Smooth muscle cell (in vitro differentiated cells): ENCODE results near the gene RPTOR. TPM values are rescaled to one million over a fixed set of nuclear protein-coding genes. Genes with fewer than 3 reads are reported as not detected.
A peak's percentile ranks its signal among the peaks of the same experiment; 100 is the strongest.

ENCODE experiments used
- DNase-seq: peaks from one replicate; lab custom pipeline; 2025; ENCODE audit not compliant: unreplicated experiment; lab: John Stamatoyannopoulos, UW
- H2AFZ ChIP-seq: fragments of 200-600 bp; sonication (generic); 2 replicates; pipeline ENCODE4 v1.6.0; 2016; ENCODE audit warnings: antibody characterized with exemption, low read depth, mild to moderate bottlenecking
- H3F3A ChIP-seq: fragments of 200-600 bp; sonication (generic); 2 replicates; pipeline ENCODE4 v1.6.0; 2017; ENCODE audit warnings: antibody characterized with exemption, low read depth
- H3K27ac ChIP-seq: fragments of 200-600 bp; sonication (generic); 2 replicates; pipeline ENCODE4 v1.5.1; 2016; ENCODE audit warnings: low read depth, mild to moderate bottlenecking
- H3K27me3 ChIP-seq: fragments of 200-600 bp; sonication (generic); 2 replicates; pipeline ENCODE4 v1.6.1; 2016; ENCODE audit warnings: low read depth, mild to moderate bottlenecking
- H3K36me3 ChIP-seq: fragments of 200-600 bp; sonication (generic); 2 replicates; pipeline ENCODE4 v1.5.1; 2016; ENCODE audit warnings: low read depth
- H3K4me1 ChIP-seq: fragments of 200-600 bp; sonication (generic); 2 replicates; pipeline ENCODE4 v1.5.1; 2016; ENCODE audit warnings: low read depth
- H3K4me2 ChIP-seq: fragments of 200-600 bp; sonication (generic); 2 replicates; pipeline ENCODE4 v1.6.0; 2016; ENCODE audit warnings: mild to moderate bottlenecking
- H3K4me3 ChIP-seq: fragments of 200-600 bp; sonication (generic); 2 replicates; pipeline ENCODE4 v1.5.1; 2016; ENCODE audit warnings: mild to moderate bottlenecking
- H3K79me2 ChIP-seq: fragments of 200-600 bp; sonication (generic); 2 replicates; pipeline ENCODE4 v1.6.0; 2016; ENCODE audit warnings: low read depth, mild to moderate bottlenecking
- H3K9ac ChIP-seq: fragments of 200-600 bp; sonication (generic); 2 replicates; pipeline ENCODE4 v1.6.0; 2016; ENCODE audit warnings: low read depth
- H3K9me3 ChIP-seq: fragments of 200-600 bp; sonication (generic); replicated peaks from 2 replicates; pipeline ENCODE4 v1.5.1; 2016; ENCODE audit warnings: low read depth
- H4K20me1 ChIP-seq: fragments of 200-600 bp; sonication (generic); 2 replicates; pipeline ENCODE4 v1.6.0; 2016; ENCODE audit warnings: low read depth
- CTCF ChIP-seq: fragments of 200-600 bp; sonication (generic); IDR thresholded peaks from 2 replicates; pipeline ENCODE4 v1.5.1; 2017; ENCODE audit warnings: borderline replicate concordance, mild to moderate bottlenecking, antibody characterized with exemption; ENCODE audit not compliant: insufficient read depth, poor library complexity, severe bottlenecking
- WGBS: methylation state at CpG from one replicate; pipeline ENCODE4 v1.1.7; 2016; ENCODE audit warnings: low lambda C conversion rate; 5-methylcytosine and 5-hydroxymethylcytosine counted together
- polyA plus RNA-seq: library from polyadenylated mRNA; unstranded; fragments of >200 nt; fragmentation: Nextera tagmentation; extraction: Ambion mirVana; gene quantifications from 2 replicates; pipeline ENCODE4 v1.2.1, GENCODE V29; 2016
- total RNA-seq: library from RNA; depleted of rRNA; stranded (reverse); fragments of >200 nt; gene quantifications from 2 replicates; pipeline ENCODE4 v1.2.3, GENCODE V29; 2014

Gene RPTOR
- total and polyA plus RNA-seq, 2 experiments from 2014 or later = 10.6 to 12.2 TPM

- WGBS = 94% methylated on average over 28 of the region's 28 CpGs
- Histone ChIP-seq H3K27ac (peak overlapping the region; percentile 64), H3K79me2 (no peaks in the 10 kb centered on the region), H3K4me2 (no peak overlapping the region), H3K9me3 (no peaks in the 10 kb centered on the region), H3K36me3 (no peaks in the 10 kb centered on the region), H3K9ac (no peak overlapping the region), H3K4me3 (no peak overlapping the region), H3K27me3 (no peaks in the 10 kb centered on the region), H4K20me1 (no peaks in the 10 kb centered on the region), H3K4me1 (peaks cover 19% of the 10 kb centered on the region), H2AFZ (no peak overlapping the region), H3F3A (peaks cover 11% of the 10 kb centered on the region)
- no peak for TF ChIP-seq CTCF
- no peak for DNase-seq
These were observed 281.1 kb downstream of the RPTOR start for GRCh38 chr17:80825471-80826345.

- no peak overlapping the region for H2AFZ ChIP-seq
- peaks cover 11% of the 10 kb centered on the region for H3F3A ChIP-seq
- TF ChIP-seq CTCF = no peak
- no peak overlapping the region for H3K4me2 ChIP-seq
- 90% methylated on average over 23 of the region's 23 CpGs for WGBS
- no peaks in the 10 kb centered on the region for H4K20me1 ChIP-seq
- H3K79me2 ChIP-seq = no peaks in the 10 kb centered on the region
- no peak for DNase-seq
- H3K4me1 ChIP-seq = peaks cover 19% of the 10 kb centered on the region
- H3K9me3 ChIP-seq = no peaks in the 10 kb centered on the region
- H3K9ac ChIP-seq = peak overlapping the region; percentile 25
- no peaks in the 10 kb centered on the region for H3K36me3 ChIP-seq
- H3K4me3 ChIP-seq = no peak overlapping the region
- no peaks in the 10 kb centered on the region for H3K27me3 ChIP-seq
- H3K27ac ChIP-seq = peak overlapping the region; percentile 64
These were observed 281.8 kb downstream of the RPTOR start for GRCh38 chr17:80826346-80826954.

- H3K4me2 ChIP-seq = peak overlapping the region; percentile 57
- peaks cover 19% of the 10 kb centered on the region for H3K4me1 ChIP-seq
- no peak for TF ChIP-seq CTCF
- no peaks in the 10 kb centered on the region for H3K36me3 ChIP-seq
- H3F3A ChIP-seq = peaks cover 12% of the 10 kb centered on the region
- no peaks in the 10 kb centered on the region for H3K27me3 ChIP-seq
- no peak overlapping the region for H3K4me3 ChIP-seq
- peak overlapping the region; percentile 6 for H3K9ac ChIP-seq
- DNase-seq = peak; percentile 53
- peak overlapping the region; percentile 64 for H3K27ac ChIP-seq
- WGBS = 35% methylated on average over 20 of the region's 20 CpGs
- H2AFZ ChIP-seq = no peak overlapping the region
- no peaks in the 10 kb centered on the region for H4K20me1 ChIP-seq
- H3K9me3 ChIP-seq = no peaks in the 10 kb centered on the region
- H3K79me2 ChIP-seq = no peaks in the 10 kb centered on the region
These were observed 282.5 kb downstream of the RPTOR start for GRCh38 chr17:80826955-80827645.
